GM08714 (cell line): ENCODE measurements around the gene FRMD1.

ENCODE experiments used
- H3K4me3 ChIP-seq: fragments of 200-500 bp; sonication (Bioruptor generic); 2 replicates; pipeline ENCODE4 v1.5.1; 2014; ENCODE audit warnings: mild to moderate bottlenecking, low read length, inconsistent platforms
- ZNF274 ChIP-seq: IDR thresholded peaks from 2 replicates; pipeline ENCODE4 v1.6.1; 2012; ENCODE audit warnings: mild to moderate bottlenecking, low read depth, low read length

The FRMD1 gene

DNA sequence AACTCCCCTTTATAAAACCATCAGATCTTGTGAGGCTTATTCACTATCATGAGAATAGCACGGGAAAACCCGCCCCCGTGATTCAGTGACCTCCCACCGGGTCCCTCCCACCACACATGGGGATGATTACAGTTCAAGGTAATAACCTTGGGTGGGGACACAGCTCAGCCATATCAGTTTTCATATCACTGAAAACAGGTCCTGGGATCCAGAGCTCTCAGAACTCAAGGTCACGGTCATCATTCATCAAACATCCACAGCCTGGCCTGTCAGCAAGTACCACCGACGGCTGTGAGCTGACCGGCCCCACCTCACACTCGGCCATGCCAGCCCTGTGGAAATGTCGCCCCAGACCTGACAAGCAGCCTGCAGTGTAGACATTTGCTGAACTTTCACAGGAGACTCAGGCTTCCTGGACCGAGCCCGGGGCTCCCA lies 14.1 kb upstream of the FRMD1 start:
- no peak for TF ChIP-seq ZNF274
- no peak overlapping the region for H3K4me3 ChIP-seq

DNA sequence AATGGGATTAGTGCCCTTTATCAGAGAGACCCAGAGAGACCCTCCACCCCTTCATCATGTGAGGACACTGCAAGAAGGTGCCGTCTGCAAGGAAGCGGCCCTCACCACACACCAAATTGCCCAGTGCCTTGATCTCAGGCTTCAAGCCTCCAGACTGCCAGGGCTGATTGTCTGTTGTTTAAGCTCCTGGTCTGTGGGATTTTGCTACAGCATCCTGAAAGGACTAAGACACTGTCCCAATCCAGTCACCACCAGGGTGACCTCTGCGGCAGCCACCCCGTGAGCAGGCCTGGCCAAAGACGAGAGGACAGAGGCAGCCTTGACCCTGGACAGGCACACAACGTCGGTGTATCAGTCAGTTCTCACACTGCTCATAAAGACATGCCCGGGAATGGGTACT lies 13.5 kb upstream of the FRMD1 start:
- no peak overlapping the region for H3K4me3 ChIP-seq
- no peak for TF ChIP-seq ZNF274

DNA sequence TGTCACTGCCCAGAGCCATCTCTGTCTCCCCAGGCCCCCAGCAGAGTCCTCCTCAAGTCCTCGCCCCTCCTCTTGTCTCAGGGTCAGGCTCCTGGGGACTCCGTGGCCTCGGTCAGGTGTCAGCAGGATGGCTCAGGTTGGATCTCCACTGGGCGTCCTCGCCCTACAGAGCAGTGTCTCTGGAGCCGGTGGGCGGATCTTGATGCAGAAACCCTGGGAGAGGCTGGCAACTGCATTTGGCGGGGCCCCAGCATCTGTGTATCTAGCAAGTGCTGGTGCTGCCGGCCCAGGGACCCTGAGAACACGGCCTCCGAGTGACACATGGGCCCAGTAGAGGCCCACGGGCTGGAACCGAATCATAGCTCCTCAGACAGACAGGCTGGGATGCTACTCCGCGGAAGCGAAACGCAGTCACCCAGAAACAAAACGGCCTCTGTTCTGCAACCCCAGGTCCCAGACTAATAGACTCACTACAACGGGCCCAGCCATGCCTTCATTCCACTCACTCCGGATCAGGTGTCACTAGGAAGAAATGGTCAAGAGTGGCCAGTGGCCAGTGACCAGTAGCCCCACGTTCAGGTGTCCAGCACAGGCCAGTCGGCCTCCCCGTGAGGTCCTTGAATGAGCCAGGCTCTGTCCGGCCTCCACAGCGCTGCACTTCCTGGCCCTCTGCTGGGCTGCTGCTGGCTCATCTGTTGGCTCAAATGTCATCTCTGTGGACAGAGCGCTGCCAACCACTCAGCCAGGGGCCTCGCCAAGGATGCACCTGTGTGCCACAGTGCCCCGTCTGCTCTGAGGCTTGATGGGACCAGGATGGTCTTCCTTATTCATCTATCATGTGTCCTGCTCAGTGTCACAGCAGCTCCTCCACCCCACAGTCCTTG lies 12.6 kb upstream of the FRMD1 start:
- H3K4me3 ChIP-seq, result no peak overlapping the region
- no peak for TF ChIP-seq ZNF274

DNA sequence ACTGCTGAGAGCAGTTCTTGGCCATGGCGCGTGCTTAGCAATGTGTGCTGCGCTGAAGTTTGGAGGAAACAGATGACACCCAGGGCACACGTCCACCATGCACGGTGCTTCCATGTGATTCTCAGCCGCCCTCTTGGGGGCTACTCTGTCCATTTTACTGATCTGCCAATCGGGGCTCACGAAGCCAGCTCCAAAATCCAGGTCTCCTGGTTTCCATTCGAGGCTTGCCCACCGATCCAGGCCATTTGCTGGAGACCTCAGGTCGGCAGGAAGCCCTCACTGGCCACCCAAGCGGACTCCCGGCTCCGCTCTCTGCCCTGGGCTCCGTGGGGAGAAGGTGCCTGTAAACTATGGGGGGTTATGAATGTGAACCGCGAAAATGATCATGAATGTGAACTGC lies 11.7 kb upstream of the FRMD1 start:
- H3K4me3 ChIP-seq, result no peak overlapping the region
- TF ChIP-seq ZNF274, result no peak

DNA sequence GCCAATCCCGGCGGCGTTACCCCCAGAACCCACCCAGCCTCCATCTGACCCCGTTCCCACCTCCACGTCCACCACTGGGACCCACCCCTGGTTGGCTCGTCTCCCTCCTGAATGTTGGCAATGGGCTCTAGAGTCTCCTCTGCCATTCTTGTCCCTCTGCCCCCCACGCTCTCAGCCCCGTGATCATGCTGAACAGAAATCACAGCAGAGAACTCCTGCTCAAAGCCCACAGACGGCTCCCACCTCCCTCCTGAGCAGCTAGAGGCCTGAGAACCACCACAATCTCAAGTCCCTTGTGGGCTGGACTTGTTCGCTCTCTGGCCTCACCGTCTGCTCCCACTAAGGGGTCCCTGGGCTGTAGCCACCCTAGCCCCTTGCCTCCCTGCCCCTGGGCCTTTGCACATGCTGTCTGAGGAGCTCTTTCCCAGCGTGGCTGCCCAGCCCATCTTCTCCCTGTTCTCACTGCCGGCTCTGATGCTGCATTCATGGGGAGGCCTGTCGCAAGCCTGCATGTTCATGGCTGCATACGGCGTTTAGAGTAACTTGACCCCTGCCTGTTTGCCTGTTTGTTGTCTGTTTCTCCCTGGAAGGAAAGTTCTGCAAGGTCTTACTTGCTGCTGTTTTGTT lies 11.2 kb upstream of the FRMD1 start:
- no peak for TF ChIP-seq ZNF274
- H3K4me3 ChIP-seq, result no peak overlapping the region

DNA sequence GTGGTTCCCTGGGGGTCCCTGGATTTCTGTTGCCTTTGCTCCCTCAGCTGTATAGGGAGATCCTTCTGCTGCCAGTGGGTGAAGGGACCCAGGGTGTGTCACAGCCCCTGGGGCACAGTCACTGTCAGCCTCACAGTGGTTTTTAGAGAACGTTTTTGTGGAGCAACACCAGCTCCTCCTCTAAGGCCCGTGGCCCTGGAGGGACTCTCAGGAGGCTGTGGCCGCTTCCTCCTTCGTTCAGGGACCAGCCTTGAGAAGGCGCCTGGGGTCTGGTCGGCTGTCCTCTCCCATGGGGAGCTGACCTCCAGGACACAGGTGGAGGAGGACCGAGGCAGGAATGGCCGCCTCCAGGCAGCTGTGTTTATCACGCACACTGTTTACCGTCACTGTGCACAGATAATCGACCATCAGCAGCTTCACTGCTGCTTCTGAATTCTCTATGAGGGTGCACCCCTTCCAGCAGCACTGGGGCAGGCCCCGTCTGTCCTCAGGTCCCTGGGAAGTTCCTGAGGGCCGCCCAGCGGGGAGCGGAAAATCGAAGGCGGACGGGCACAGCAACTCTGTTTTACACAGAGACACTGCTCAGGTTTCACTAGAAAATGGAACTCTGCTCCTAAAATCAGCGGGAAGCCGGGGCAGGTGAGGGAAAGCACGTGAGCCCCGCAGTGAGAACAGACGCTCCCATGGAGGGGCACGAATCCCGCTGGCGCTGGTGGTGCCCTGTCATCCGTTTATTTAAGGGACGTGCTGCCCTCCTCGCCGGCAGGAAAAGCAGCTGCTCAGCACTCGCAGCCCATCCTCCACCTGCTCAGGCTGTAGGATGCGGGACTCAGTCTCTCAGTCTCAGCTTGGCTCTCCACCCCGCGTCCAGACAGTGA lies 10.4 kb upstream of the FRMD1 start:
- no peak overlapping the region for H3K4me3 ChIP-seq
- TF ChIP-seq ZNF274, result no peak

DNA sequence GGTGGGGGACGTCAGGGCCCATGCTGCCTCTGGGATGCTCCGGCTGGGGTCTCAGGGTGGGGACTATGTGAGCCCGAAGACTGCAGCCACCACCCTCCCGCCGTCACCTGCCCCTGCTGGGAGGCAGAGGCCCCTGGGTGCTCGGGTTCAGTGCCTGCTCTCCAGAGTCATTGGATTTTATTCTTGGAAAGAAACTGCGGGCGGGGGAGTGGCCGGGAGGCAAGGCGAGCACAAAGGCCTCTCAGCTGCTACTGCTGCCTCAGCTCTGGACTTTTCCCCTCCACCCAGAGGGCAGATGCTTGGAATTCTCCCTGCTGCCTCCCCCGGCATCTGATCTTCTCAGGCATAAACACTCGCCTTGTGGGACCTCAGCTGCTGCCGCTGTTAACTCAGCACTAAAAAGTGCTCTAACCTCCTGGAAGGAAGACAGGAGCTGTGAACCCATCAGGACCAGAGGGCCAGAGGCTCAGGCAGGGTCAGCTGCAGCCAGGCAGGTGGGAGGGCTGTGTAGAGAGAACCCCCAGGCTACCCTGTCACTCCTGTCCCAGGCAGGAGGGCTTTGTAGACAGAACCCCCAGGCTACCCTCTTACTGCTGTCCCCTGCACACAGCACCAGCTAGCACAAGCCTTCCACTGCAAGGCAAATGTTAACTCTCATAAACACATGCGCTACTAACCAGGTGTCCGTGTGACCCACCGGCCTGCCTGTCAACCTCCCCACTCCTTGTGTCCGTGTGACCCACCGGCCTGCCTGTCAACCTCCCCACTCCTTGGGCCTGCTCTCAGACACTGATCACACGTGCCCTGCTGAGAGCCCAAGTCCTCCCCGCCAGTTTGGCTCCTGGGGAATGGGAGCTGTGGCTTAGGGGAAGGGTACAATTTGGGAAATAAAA lies 9.4 kb upstream of the FRMD1 start:
- H3K4me3 ChIP-seq, result no peak overlapping the region
- no peak for TF ChIP-seq ZNF274

DNA sequence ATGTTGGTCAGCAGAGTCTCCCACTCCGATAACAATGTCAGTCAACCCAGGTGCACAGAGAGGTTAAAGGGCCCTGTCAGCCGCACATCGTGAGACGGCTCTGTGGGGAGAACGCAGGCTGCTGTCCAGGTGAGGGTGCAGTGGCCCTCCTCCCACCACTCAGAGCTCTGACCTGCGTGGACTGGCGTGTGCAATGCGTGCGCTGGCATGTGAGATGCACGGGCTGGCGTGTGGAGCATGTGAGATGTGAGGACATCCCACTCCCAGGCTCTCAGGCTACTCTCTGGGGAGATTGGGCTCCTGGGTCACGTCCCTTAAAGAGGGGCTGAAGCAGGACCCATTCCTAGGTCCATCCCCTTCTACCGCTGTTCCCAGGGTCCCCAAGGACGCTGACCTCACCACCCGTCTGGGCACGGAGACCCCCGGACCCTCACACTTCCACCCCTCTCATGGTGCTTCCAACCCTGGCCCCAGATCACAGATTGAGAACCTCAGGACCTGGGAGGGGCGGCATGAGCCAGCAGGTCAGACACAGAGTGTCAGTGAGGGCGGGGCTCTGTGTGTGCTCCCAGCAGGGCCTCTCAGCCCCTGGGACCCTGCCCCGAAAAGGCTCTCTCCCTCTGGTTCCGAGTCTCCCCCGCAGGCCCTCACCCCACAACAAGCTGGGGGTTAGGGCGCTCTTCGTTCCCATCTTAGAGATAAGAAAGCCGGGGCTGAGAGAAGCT lies 8.6 kb upstream of the FRMD1 start:
- no peak overlapping the region for H3K4me3 ChIP-seq
- no peak for TF ChIP-seq ZNF274

DNA sequence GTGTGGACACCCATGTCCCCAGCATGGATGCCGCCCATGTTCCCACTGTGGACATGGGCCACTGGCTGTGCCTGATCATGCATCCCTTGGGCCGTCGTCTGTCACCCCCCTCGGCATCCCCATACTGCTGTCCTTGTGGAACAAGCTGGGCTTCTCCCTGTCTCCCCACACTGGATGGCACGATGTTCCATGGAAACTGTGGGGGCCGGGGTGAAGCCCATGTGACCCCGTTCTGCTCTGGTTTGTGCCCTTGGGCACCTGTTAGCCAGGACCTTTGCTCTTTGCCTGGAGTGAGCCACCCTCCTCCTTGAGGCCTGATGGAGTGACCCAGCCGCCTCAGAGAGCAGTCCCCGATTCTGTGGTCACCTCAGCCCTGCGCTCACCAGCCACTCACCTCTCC lies 7.6 kb upstream of the FRMD1 start:
- no peak for TF ChIP-seq ZNF274
- H3K4me3 ChIP-seq, result no peak overlapping the region

DNA sequence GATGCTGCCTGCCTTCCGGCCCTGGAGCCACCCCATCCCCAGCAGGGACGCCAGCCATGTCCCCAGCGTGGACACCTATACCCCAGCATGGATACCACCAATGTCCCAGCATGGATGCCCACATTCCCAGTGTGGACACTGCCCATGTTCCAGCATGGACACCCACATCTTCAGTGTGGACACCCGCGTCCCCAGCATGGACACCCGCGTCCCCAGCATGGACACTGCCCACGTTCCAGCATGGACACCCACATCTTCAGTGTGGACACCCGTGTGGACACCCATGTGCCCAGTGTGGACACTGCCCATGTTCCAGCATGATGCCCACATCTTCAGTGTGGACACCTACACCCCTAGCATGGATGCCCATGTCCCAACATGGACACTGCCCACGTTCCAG lies 7.1 kb upstream of the FRMD1 start:
- no peak for TF ChIP-seq ZNF274
- H3K4me3 ChIP-seq, result no peak overlapping the region

DNA sequence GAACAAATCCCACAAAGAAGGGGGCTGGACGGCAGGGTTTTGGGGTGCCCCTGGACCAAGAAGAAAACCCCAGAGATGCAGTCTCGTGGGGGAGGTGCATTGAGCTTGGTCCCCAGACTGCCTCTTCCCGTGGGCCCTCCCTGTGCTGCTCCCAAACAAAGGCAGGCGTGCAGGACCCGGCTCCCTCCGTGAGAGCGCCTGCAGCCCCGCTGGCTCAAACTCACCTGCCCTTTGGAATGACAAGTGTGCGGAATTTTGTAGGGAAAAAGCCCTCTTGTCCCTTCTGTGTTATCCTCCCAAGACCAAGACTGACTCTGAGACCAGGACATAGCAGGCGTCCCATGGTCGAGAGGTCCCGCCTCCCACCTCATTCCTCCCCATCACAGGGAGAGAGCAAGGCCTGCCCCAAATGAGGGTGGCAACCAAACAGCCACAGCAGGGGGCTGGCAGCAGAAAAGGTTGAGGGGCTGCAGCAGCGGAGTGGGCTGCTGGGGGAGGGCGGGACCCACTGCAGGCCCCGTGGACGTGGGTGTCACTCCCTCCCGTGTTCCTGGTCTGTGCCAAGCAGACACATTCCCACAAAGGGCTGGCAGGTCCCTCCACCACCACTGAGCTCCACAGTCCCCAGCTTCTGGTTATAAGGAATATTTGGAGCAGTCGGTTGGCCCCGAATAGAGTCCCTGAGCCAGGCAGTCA lies 5.6 kb upstream of the FRMD1 start:
- no peak for TF ChIP-seq ZNF274
- no peak overlapping the region for H3K4me3 ChIP-seq

DNA sequence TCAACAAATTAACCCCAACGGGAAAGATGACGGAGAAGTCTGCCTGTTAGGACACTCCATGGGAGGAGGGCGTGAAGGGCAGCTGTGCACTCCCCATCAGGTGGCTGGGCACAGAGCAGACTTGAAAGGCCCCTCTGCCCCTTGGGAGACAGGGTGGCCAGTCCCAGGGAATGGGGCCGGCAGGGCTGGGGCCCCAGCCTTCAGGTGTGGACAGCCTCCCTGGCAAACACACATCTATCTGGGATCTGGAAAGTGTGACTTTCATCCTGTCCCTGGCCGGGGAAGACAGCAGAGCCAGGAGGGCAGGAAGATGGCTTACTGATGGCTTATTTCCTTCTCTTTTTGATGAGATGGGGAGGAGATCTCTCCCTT lies 4.5 kb upstream of the FRMD1 start:
- no peak for TF ChIP-seq ZNF274
- no peak overlapping the region for H3K4me3 ChIP-seq

DNA sequence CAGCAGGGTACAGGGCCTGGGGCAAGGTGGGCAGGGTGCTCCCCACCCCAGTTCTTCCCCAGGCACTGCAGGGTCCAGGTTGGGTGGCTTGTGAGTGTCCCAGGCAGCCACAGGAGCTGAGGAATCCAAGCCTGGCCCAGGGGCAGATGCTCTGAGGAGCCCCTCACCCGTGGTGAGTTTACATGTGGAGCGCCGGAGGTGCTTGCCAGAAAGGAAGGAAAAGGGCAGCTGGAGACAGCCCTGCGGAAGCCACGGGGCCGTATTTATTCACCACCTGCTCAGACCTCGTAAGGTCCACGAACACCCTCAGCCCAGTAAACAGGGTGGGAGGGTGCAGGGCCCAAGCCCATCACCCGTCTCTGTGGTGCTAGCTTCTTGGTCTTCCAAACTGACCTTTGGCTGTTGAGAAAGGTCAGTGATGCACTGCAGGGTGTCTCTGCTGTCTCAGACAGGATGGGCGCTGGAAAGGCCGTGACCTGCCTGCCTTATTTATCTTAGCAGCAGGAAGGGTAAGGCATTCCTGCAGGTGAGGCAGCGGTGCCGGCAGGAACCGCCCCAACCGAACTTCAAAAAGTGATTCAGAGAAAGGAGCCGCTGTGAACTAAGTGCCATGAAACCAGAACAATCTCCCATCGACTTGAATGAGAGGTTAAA lies 4.0 kb upstream of the FRMD1 start:
- no peak overlapping the region for H3K4me3 ChIP-seq
- TF ChIP-seq ZNF274, result no peak
